HepG2 (cell line): Measurements from ENCODE around the gene ZBTB45. TPM values are rescaled to one million over a fixed set of nuclear protein-coding genes. Genes with fewer than 3 reads are reported as not detected.

Experiments
- FIP1L1 ChIP-seq: fragments of 200-400 bp; formaldehyde crosslinking; IDR thresholded peaks from 2 replicates; pipeline ENCODE4 v1.6.1; 2018; ENCODE audit warnings: low read depth, mild to moderate bottlenecking, low read length, moderate library complexity, borderline replicate concordance; ENCODE audit not compliant: insufficient read depth
- KLF6 ChIP-seq: IDR thresholded peaks from 2 replicates; pipeline ENCODE4 v1.8.0; 2016; ENCODE audit warnings: missing biosample characterization, missing genetic modification reagents
- RAD21 ChIP-seq: fragments of 450-650 bp; formaldehyde crosslinking; IDR thresholded peaks from 2 replicates; pipeline ENCODE4 v1.5.0; 2020; ENCODE audit warnings: mild to moderate bottlenecking
- ZBTB38 ChIP-seq: sonication (generic); formaldehyde crosslinking; IDR thresholded peaks from 2 replicates; pipeline ENCODE4 v1.5.1; 2020; ENCODE audit warnings: mild to moderate bottlenecking, missing genetic modification reagents
- ZNF619 ChIP-seq: sonication (generic); formaldehyde crosslinking; IDR thresholded peaks from 2 replicates; pipeline ENCODE4 v1.4.0; 2020; ENCODE audit warnings: mild to moderate bottlenecking, missing genetic modification reagents
- ZNF891 ChIP-seq: sonication (generic); formaldehyde crosslinking; IDR thresholded peaks from 2 replicates; pipeline ENCODE4 v1.5.0; 2020; ENCODE audit warnings: mild to moderate bottlenecking, missing genetic modification reagents
- ZSCAN31 ChIP-seq: sonication (generic); formaldehyde crosslinking; IDR thresholded peaks from 2 replicates; pipeline ENCODE4 v1.5.0; 2020; ENCODE audit warnings: low read depth, mild to moderate bottlenecking, missing genetic modification reagents
- polyA plus RNA-seq, 8 experiments: library from polyadenylated mRNA; depleted of rRNA in 3 of 8; stranded (reverse) in 7 of 8; unstranded in 1 of 8; fragments of >200 nt; fragmentation: Illumina TruSeq in 4 of 8; extraction: Trizol in 4 of 8; gene quantifications; 2 replicates each; pipeline versions ENCODE4 v1.2.1 to v1.2.3, GENCODE V29; 2011 to 2016; ENCODE audit warnings: low read depth in 4 of 8, missing spikeins in 1 of 8, mixed read lengths in 1 of 8; ENCODE audit not compliant: insufficient read depth in 1 of 8
- total RNA-seq, 5 experiments: library from RNA; depleted of rRNA; stranded (reverse); fragments of >200 nt; fragmentation: Illumina TruSeq; extraction: Trizol; gene quantifications; 2 replicates each; pipeline ENCODE4 v1.2.3, GENCODE V29; 2016; ENCODE audit warnings: low read depth in 1 of 5
- TF ChIP-seq, protein P1 (sequence below): sonication (generic); formaldehyde crosslinking; conservative IDR thresholded peaks from 2 replicates; pipeline ENCODE4 v1.8.1; 2023; ENCODE audit warnings: missing genetic modification reagents
- TF ChIP-seq, protein P2 (sequence below), 2 experiments: fragments of 450-650 bp in 1 of 2; sonication (generic) in 1 of 2; formaldehyde crosslinking in 1 of 2; IDR thresholded peaks; 2 replicates each; pipeline versions ENCODE4 v1.6.1 to v1.8.0; 2016 to 2022; ENCODE audit warnings: antibody characterized with exemption in 1 of 2, mild to moderate bottlenecking in 1 of 2, missing genetic modification reagents in 1 of 2
- TF ChIP-seq, protein P3 (sequence below): IDR thresholded peaks from 2 replicates; pipeline ENCODE4 v1.6.1; 2018; ENCODE audit warnings: missing genetic modification reagents
- TF ChIP-seq, protein P4 (sequence below): sonication (generic); formaldehyde crosslinking; IDR thresholded peaks from 2 replicates; pipeline ENCODE4 v1.5.1; 2020; ENCODE audit warnings: mild to moderate bottlenecking, missing genetic modification reagents, moderate library complexity

Gene ZBTB45
- total and polyA plus RNA-seq, 2 of the 13 experiments (the other 11 are each of a cell fraction or from before 2014, with no cell fraction given) = 3.0 to 3.7 TPM

DNA sequence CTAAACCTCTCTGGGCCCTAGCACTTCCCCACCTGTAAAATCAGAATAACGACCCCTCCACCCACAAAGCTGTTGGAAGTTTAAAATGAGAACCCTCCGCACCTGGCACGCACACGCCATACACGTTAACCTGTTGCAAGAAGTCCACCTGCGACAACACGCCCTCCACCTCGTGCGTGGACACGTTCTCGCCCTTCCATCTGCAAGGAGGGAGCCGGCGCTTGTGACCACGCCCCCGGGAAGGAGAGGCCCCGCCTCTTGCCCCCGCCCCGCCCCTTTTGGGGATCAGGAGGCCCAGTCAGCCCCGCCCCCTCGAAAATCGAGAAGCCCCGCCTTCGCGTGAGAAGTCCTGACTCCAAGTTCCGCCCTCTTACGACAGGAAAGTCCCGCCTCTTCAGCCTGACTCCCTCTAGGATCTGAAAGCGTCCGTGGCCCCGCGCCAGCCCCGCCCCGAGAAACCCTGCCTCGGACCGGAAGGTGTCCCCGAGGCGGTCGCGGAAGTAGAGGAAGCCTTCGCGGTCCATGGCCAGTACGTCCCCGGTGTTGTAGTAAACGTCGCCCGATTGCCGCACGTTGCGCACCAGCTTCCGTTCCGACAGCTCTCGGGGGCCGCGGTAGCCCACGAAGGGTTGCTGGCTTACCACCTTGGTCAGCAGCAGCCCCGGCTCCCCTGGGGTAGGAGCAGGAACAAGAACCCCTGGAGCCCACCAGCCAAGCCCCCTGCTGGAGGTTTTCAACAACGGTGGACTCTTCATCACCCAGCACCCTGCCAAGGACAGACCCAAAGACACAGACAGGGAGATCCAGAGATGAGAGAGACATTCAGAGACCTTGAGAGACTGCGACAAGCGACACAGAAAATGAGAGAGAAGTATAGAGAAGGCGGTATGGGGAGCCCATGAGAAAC, 20.3 kb downstream of the ZBTB45 start (continued):
- TF ChIP-seq, protein P1, sequence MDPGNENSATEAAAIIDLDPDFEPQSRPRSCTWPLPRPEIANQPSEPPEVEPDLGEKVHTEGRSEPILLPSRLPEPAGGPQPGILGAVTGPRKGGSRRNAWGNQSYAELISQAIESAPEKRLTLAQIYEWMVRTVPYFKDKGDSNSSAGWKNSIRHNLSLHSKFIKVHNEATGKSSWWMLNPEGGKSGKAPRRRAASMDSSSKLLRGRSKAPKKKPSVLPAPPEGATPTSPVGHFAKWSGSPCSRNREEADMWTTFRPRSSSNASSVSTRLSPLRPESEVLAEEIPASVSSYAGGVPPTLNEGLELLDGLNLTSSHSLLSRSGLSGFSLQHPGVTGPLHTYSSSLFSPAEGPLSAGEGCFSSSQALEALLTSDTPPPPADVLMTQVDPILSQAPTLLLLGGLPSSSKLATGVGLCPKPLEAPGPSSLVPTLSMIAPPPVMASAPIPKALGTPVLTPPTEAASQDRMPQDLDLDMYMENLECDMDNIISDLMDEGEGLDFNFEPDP (CRISPR knock-in tag) = 0 out of 2 replicates have a peak, but pooled peaks have one; percentile 40
- TF ChIP-seq RAD21 (CRISPR knock-in tag) (peak; percentile 71), ZNF619 (CRISPR knock-in tag) (0 out of 2 replicates have a peak, but pooled peaks have one; percentile 47), FIP1L1 (0 out of 2 replicates have a peak, but pooled peaks have one; percentile 53), ZSCAN31 (peak; percentile 30; the same call in 1 of the 2 replicates), KLF6 (CRISPR knock-in tag) (no peak), ZBTB38 (peak; percentile 86; the same call in 1 of the 2 replicates), ZNF891 (CRISPR knock-in tag) (peak; percentile 56; the same call in 1 of the 2 replicates)
- TF ChIP-seq, protein P2, sequence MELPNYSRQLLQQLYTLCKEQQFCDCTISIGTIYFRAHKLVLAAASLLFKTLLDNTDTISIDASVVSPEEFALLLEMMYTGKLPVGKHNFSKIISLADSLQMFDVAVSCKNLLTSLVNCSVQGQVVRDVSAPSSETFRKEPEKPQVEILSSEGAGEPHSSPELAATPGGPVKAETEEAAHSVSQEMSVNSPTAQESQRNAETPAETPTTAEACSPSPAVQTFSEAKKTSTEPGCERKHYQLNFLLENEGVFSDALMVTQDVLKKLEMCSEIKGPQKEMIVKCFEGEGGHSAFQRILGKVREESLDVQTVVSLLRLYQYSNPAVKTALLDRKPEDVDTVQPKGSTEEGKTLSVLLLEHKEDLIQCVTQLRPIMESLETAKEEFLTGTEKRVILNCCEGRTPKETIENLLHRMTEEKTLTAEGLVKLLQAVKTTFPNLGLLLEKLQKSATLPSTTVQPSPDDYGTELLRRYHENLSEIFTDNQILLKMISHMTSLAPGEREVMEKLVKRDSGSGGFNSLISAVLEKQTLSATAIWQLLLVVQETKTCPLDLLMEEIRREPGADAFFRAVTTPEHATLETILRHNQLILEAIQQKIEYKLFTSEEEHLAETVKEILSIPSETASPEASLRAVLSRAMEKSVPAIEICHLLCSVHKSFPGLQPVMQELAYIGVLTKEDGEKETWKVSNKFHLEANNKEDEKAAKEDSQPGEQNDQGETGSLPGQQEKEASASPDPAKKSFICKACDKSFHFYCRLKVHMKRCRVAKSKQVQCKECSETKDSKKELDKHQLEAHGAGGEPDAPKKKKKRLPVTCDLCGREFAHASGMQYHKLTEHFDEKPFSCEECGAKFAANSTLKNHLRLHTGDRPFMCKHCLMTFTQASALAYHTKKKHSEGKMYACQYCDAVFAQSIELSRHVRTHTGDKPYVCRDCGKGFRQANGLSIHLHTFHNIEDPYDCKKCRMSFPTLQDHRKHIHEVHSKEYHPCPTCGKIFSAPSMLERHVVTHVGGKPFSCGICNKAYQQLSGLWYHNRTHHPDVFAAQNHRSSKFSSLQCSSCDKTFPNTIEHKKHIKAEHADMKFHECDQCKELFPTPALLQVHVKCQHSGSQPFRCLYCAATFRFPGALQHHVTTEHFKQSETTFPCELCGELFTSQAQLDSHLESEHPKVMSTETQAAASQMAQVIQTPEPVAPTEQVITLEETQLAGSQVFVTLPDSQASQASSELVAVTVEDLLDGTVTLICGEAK (IDR thresholded peaks at IDR 0.05) = peak; percentile 96
- TF ChIP-seq, protein P2 (CRISPR knock-in tag; IDR thresholded peaks at IDR 0.05) = no peak
- TF ChIP-seq, protein P3, sequence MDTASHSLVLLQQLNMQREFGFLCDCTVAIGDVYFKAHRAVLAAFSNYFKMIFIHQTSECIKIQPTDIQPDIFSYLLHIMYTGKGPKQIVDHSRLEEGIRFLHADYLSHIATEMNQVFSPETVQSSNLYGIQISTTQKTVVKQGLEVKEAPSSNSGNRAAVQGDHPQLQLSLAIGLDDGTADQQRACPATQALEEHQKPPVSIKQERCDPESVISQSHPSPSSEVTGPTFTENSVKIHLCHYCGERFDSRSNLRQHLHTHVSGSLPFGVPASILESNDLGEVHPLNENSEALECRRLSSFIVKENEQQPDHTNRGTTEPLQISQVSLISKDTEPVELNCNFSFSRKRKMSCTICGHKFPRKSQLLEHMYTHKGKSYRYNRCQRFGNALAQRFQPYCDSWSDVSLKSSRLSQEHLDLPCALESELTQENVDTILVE (CRISPR knock-in tag) = peak; percentile 97
- TF ChIP-seq, protein P4, sequence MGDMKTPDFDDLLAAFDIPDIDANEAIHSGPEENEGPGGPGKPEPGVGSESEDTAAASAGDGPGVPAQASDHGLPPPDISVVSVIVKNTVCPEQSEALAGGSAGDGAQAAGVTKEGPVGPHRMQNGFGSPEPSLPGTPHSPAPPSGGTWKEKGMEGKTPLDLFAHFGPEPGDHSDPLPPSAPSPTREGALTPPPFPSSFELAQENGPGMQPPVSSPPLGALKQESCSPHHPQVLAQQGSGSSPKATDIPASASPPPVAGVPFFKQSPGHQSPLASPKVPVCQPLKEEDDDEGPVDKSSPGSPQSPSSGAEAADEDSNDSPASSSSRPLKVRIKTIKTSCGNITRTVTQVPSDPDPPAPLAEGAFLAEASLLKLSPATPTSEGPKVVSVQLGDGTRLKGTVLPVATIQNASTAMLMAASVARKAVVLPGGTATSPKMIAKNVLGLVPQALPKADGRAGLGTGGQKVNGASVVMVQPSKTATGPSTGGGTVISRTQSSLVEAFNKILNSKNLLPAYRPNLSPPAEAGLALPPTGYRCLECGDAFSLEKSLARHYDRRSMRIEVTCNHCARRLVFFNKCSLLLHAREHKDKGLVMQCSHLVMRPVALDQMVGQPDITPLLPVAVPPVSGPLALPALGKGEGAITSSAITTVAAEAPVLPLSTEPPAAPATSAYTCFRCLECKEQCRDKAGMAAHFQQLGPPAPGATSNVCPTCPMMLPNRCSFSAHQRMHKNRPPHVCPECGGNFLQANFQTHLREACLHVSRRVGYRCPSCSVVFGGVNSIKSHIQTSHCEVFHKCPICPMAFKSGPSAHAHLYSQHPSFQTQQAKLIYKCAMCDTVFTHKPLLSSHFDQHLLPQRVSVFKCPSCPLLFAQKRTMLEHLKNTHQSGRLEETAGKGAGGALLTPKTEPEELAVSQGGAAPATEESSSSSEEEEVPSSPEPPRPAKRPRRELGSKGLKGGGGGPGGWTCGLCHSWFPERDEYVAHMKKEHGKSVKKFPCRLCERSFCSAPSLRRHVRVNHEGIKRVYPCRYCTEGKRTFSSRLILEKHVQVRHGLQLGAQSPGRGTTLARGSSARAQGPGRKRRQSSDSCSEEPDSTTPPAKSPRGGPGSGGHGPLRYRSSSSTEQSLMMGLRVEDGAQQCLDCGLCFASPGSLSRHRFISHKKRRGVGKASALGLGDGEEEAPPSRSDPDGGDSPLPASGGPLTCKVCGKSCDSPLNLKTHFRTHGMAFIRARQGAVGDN = peak; percentile 91
